NOMO-1 (cell line): Measurements from ENCODE around the gene SSTR4.

Experiments
- DNase-seq, 2 experiments: peaks; one replicate each; lab custom pipeline; 2025; ENCODE audit not compliant: unreplicated experiment in 2 of 2; lab: John Stamatoyannopoulos, UW

Gene SSTR4

GRCh38 chr20:23018432-23018831 lies 16.7 kb upstream of the SSTR4 start:
- no peak for DNase-seq

- DNase-seq = no peak
Measured at GRCh38 chr20:23018941-23019340, 16.2 kb upstream of the SSTR4 start.

- no peak for DNase-seq
Measured at GRCh38 chr20:23019403-23019802, 15.7 kb upstream of the SSTR4 start.

DNA sequence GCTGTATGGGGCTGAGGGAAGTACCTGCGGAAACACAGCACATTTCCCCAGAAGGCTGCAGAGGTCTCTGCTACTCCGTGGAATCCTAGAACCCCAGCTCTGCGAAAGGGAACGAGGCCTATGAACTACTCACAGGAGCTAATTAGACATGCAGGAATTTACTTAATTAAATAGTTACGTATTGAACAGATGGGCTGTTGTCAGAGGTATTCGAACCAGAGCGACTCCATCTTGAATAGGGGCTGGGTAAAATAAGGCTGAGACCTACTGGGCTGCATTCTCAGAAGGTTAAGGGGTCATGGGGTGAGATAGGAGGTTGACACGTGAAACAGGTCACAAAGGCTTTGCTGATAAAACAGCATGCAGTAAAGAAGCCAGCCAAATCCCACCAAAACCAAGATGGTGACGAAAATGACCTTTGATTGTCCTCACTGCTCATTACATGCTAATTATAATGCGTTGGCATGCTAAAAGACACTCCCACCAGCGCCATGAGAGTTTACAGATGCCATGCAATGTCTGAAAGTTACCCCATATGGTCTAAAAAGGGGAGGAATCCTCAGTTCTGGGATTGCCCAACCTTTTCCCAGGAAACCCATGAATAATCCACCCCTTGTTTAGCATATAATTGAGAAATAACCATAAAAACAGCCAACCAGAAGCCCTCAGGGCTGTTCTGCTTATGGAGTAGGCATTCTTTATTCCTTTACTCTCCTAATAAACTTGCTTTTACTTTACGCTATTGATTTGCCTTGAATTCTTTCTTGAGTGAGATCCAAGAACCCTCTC lies 14.7 kb upstream of the SSTR4 start:
- DNase-seq = no peak

- no peak for DNase-seq
Measured at GRCh38 chr20:23021541-23021940, 13.6 kb upstream of the SSTR4 start.

- no peak for DNase-seq
Measured at GRCh38 chr20:23021951-23022350, 13.2 kb upstream of the SSTR4 start.

DNA sequence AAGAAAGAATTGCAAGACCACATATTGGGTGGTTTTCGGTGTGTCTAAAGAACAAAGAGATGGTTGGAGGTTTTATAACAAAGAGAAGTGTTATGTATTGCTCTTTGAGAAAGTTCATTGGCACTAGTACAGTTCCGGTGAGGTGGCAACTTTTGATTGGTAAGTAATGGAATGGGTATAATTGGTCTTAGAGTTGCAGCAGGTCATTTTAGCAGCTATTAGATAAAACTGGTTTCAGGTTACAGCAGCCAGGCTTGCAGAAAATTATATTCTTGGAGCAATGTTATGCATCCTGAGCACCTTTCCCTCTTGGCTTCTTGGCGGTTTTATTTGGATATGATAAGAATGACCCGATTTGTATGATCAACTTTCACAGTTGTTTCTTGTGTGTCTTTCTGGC lies 12.3 kb upstream of the SSTR4 start:
- DNase-seq = no peak

- no peak for DNase-seq
Measured at GRCh38 chr20:23023621-23024177, 11.4 kb upstream of the SSTR4 start.

- DNase-seq = no peak
Measured at GRCh38 chr20:23024701-23025100, 10.4 kb upstream of the SSTR4 start.

DNA sequence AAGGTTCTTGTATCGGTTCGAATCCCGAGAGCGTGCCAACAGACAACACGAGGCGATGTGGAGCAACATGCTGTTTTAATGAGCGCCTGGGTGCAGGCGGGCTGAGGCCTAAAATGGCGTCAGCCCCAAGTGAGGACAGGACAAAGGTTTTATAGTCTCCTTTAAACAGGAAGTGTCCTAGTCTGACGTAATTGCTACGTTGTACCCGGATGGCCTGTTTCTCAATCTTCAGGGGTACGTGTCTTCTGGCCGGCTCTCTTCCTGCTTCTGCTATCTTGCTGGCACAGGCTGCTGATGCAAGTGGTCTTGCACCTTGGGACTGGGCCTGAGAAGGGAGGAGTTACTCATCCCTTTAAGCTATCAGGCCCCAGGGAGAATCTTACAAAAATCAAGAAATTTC lies 9.6 kb upstream of the SSTR4 start:
- DNase-seq = peak; percentile 66

GRCh38 chr20:23027721-23028120 lies 7.4 kb upstream of the SSTR4 start:
- DNase-seq = peak; percentile 36 to 37

GRCh38 chr20:23028392-23028791 lies 6.7 kb upstream of the SSTR4 start:
- no peak for DNase-seq

GRCh38 chr20:23029324-23029723 lies 5.8 kb upstream of the SSTR4 start:
- no peak for DNase-seq

DNA sequence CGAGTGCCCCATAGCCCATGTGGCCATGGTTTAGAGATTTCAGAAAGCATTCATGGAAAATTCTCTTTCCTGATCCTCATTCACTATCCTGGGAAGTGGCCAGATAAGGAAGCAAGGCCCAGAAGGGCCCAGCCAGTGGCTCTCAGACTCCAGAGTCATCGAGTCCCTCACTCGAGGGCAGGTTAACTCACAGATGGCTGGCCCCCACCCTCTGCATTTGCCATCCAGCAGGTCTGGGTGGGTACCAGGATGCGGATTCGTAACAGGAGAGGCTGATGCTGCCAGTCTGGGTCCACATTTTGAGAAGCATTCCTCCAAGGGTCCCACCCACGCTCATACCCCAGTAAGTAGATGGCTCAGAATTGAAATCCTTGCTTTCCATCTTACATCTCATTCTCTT lies 3.8 kb upstream of the SSTR4 start:
- DNase-seq = no peak

- DNase-seq = no peak
Measured at GRCh38 chr20:23032056-23032749, 2.9 kb upstream of the SSTR4 start.

GRCh38 chr20:23032750-23033078 lies 2.4 kb upstream of the SSTR4 start:
- DNase-seq = no peak

- no peak for DNase-seq
Measured at GRCh38 chr20:23033918-23034317, 1.2 kb upstream of the SSTR4 start.

DNA sequence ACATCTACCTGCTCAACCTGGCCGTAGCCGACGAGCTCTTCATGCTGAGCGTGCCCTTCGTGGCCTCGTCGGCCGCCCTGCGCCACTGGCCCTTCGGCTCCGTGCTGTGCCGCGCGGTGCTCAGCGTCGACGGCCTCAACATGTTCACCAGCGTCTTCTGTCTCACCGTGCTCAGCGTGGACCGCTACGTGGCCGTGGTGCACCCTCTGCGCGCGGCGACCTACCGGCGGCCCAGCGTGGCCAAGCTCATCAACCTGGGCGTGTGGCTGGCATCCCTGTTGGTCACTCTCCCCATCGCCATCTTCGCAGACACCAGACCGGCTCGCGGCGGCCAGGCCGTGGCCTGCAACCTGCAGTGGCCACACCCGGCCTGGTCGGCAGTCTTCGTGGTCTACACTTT lies 619 bp downstream of the SSTR4 start:
- no peak for DNase-seq

GRCh38 chr20:23036371-23036770 lies 1.3 kb downstream of the SSTR4 start:
- DNase-seq = no peak

- no peak for DNase-seq
Measured at GRCh38 chr20:23037017-23037481, 1.9 kb downstream of the SSTR4 start.

DNA sequence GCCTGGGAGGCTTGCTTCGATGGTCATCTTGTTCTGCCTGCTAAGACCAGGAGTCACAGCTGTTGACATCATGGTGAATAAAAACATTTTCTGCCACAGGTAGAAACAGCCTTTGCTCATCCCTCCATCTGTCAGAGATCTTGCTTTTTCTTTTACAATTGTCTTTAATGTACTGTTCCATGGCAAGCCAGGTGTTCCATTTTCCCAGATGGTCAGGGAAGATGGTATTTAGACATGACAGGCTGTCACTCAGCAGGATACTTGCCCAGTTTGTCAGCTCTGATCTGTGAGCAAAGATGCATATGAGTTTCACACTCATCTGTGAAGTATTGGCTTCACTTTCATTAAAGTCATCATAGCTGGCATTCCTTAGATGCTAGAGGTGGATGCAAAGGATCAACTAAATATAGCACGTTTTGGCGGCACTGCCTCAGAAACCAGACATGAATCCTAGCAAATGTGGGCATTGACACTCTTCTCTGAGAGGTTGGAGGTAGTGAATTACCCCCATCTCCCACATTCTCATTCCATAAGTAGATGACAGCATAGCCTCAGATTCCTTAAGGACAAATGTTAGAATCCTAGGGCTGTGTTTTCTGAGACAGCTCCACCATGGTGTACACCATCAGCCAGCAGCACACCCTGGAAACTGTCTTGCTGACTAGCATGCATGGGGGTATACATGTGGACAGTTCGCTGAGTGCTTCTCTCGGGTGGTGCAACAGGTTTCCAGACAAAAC lies 4.2 kb downstream of the SSTR4 start:
- DNase-seq = no peak
